NCI-H1105 (cell line): ENCODE measurements around the gene C17orf114.
A peak's percentile ranks its signal among the peaks of the same experiment; 100 is the strongest.

ENCODE experiments used
- DNase-seq: peaks from one replicate; lab custom pipeline; 2025; lab: John Stamatoyannopoulos, UW

Gene C17orf114

GRCh38 chr17:4823373-4824089, 21.4 kb upstream of the C17orf114 start:
- no peak for DNase-seq

- no peak for DNase-seq
These were observed 20.7 kb upstream of the C17orf114 start for GRCh38 chr17:4822835-4823234.

- no peak for DNase-seq
These were observed 16.1 kb upstream of the C17orf114 start for GRCh38 chr17:4818276-4818675.

- no peak for DNase-seq
These were observed 14.7 kb upstream of the C17orf114 start for GRCh38 chr17:4816826-4817225.

GRCh38 chr17:4815043-4815675, 13.0 kb upstream of the C17orf114 start:
- DNase-seq, result no peak

- no peak for DNase-seq
These were observed 10.6 kb upstream of the C17orf114 start for GRCh38 chr17:4812690-4813089.

GRCh38 chr17:4811471-4811870, 9.3 kb upstream of the C17orf114 start:
- no peak for DNase-seq

GRCh38 chr17:4810696-4811290, 8.7 kb upstream of the C17orf114 start:
- DNase-seq, result no peak

GRCh38 chr17:4808378-4808767, 6.2 kb upstream of the C17orf114 start:
- no peak for DNase-seq

GRCh38 chr17:4807605-4808377, 5.7 kb upstream of the C17orf114 start:
- DNase-seq, result no peak

GRCh38 chr17:4806777-4807604, 4.9 kb upstream of the C17orf114 start, which contains the start of gene PLD2:
PLD2 (plus strand) TSS chr17:4807152; CDS start chr17:4807773, 621 bp downstream.
- DNase-seq, result peak; percentile 85

GRCh38 chr17:4806456-4806776, 4.3 kb upstream of the C17orf114 start:
- no peak for DNase-seq

GRCh38 chr17:4800462-4801196, 1.5 kb downstream of the C17orf114 start:
- no peak for DNase-seq

- DNase-seq, result peak; percentile 21
These were observed 5.6 kb downstream of the C17orf114 start for GRCh38 chr17:4796552-4796920.

- no peak for DNase-seq
These were observed 7.0 kb downstream of the C17orf114 start for GRCh38 chr17:4795168-4795567.

- DNase-seq, result no peak
These were observed 11.4 kb downstream of the C17orf114 start for GRCh38 chr17:4790705-4791088.

- DNase-seq, result peak; percentile 80
These were observed 12.0 kb downstream of the C17orf114 start for GRCh38 chr17:4789951-4790704.

GRCh38 chr17:4789701-4789950, 12.5 kb downstream of the C17orf114 start:
- no peak for DNase-seq

GRCh38 chr17:4788807-4789700, 13.1 kb downstream of the C17orf114 start, which contains the start of gene GLTPD2:
GLTPD2 (plus strand) TSS chr17:4788964; CDS start chr17:4789012, 48 bp downstream.
- no peak for DNase-seq
